ENCODE data around the gene TWIST1.

DNA sequence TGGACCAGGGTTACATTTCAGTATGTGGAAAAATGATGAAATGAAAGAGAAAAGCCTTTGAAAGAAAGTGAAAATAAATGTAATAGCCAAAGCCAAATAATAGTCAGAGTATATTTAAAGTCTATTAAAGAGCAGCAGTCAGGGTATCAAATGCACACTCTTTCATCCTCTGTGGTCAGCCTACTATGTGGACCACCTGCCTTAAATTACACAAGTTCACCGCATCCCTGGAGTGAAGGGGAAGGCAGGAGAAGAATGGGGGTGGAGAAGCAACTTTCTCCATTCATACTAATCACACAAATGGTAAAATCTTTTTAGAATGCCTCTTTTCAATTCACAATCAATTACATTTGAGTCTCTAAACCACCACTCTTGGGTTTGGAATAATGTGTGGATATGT, 16.0 kb downstream of the TWIST1 start:
- no peak for TF ChIP-seq ZBTB7A (IDR thresholded peaks at IDR 0.05; ENCODE audit: low read depth)
- no peak for TF ChIP-seq EP300 (IDR thresholded peaks at IDR 0.05; ENCODE audit: borderline replicate concordance)
- TF ChIP-seq TEAD4 (IDR thresholded peaks at IDR 0.05): no peak
- no peak for TF ChIP-seq YY1 (IDR thresholded peaks at IDR 0.05; ENCODE audit: low read depth)
- TF ChIP-seq MAX (IDR thresholded peaks at IDR 0.05): no peak
- TF ChIP-seq REST (IDR thresholded peaks at IDR 0.05; ENCODE audit: low read depth): no peak
- TF ChIP-seq NFIC (IDR thresholded peaks at IDR 0.05): no peak
- no peak for TF ChIP-seq CEBPB (IDR thresholded peaks at IDR 0.05)
- TF ChIP-seq RAD21 (IDR thresholded peaks at IDR 0.05; ENCODE audit: low read depth): no peak
- TF ChIP-seq TCF12 (IDR thresholded peaks at IDR 0.05; ENCODE audit: low read depth): no peak
